GM12801 (cell line): ENCODE measurements around the gene PGP.

Experiments
- CTCF ChIP-seq: IDR thresholded peaks from one replicate; pipeline ENCODE4 v1.5.1; 2011; ENCODE audit warnings: control low read depth; ENCODE audit not compliant: insufficient read length; ENCODE audit errors: extremely low read depth

The PGP gene

DNA sequence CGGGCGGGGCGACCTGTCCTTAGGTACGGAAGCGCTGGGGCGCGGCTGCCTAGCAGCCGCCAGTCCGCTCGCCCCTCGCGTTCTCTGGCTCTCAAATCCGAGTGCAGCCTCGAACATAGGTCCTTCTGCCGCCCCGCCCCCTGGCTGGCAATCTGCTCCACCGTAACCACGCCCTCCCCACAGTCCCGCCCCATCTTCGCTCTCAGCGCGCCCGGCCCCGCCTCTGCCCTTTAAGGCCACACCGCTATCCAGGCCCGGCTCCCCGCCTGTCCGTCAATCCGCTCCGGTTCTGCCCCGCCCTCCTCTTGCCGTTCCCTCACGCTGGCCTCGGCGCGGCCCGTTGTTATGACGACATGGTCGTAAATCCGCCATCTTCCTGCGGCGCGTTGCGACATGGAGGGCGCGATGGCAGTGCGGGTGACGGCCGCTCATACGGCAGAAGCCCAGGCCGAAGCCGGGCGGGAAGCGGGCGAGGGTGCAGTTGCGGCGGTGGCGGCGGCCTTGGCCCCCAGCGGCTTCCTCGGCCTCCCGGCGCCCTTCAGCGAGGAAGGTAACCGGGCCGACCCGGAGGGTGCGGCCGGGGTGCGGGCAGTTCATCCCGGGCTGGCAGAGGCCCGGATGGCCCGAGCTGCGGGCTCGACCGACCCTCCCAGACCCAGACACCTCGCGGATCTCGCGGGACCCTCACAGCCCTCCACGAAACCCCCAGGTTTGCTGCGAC, 8.7 kb upstream of the PGP start, which contains the start of gene E4F1:
TSS of gene E4F1 (plus strand) at position 371 of the 721 bp plus-strand sequence. CDS start at position 394, 23 bp downstream.
- no peak for TF ChIP-seq CTCF

DNA sequence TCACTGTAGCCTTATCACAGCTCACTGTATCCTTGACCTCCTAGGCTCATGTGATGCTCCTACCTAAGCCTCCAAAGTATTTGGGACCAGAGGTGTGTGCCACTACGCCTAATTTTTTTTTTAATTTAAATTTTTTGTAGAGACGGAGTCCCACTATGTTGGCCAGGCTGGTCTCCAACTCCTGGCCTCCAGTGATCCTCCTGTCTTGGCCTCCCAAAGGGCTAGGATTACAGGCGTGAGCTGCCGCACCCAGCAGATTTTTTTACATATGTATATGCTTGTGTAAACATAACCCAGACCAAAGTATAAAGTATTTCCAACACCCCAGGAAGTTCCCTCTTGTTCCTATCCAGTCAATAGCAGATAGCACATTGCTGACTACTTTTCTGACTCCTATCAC, 1.7 kb upstream of the PGP start:
- TF ChIP-seq CTCF = no peak

DNA sequence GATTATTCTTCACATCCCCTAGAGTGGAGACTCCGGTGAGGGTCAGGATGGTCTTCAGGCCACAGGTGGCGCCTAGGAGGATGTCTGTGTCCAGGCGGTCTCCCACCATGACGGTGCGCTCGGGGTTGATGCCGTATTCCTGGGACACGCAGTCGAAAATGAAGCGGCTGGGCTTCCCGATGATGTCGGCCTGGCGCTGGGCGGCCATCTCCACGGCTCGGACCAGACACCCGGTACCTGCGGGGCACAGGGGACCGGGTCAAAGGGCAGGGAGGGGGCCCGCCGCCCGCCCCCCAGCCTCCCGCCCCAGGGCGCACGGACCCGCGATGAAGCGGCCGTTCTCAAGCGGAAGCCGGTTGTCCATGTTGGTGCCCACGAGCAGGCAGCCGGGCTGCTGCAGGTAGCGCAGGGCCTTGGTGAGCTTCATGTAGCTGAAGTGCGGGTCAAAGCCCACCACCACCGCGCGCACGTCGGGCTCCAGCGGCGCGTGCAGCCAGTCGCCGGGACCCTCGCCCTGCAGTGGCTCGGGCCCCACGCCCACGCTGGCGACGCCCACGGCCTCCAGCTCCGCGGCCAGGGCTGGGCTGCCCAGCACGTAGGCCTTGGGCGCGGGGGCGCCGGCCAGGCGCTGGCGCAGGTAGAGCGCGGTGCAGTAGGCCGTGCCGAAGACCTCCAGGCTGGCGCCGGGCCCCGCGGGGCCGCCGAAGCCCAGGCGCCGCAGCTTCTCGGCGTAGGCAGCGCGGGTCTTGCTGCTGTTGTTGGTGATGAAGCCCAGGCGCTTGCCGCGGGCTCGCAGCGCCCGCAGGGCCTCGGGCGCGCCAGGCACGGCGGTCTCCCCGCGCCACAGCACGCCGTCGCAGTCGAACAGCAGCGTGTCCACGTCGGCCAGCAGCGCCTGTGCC, 572 bp downstream of the PGP start:
- TF ChIP-seq CTCF = no peak

- no peak for TF ChIP-seq CTCF
These were observed 2.0 kb downstream of the PGP start for GRCh38 chr16:2212362-2213324.

DNA sequence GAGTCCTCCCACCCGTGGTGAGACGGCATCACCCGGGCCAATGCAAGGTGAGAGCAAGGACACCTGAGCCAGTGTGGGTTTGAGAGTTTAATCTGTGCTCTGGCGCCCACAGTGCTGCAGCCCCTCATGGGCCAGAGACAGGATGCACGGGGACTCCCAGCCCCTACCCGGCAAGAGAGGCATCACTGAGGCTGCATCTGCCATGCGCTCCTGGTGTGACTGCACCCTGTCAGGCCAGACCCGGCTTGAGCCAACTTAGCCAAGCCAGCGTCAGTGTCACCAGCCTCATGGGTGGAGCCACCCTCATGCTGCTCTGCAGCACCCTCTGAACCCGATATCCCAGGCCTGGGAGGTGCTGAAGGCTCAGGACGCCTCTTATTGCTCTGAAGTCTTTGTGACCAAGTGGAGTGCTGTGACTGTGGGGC, 2.7 kb downstream of the PGP start:
- TF ChIP-seq CTCF = no peak

- TF ChIP-seq CTCF = no peak
These were observed 4.0 kb downstream of the PGP start, which contains the start of gene BRICD5 for GRCh38 chr16:2210386-2211365. TSS of gene BRICD5 (minus strand) at chr16:2210863. CDS start at chr16:2210833, 30 bp downstream.
